SKM-1 (cell line): ENCODE measurements around the gene ZNF19.

Experiments
- DNase-seq: peaks from one replicate; lab custom pipeline; 2025; ENCODE audit not compliant: unreplicated experiment; lab: John Stamatoyannopoulos, UW

ZNF19 gene

DNA sequence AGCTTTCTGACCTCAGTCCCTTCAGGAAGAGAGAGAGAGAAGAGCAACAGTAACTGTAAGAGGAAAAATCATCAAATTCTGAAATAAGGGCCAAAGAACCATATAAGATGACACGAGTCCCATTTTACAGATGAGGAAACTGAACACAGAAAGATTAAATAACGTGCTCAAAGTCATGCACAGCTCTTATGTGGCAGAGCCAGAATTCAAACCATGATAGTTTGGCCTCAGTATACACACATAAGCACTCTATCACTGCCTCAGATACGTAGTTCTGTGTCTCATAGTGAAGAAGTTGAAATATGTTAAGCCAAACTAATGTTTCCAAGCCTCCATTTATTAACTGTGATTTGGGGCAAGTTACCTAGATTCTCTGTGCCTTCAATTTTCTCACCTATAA, 1.9 kb upstream of the ZNF19 start:
- no peak for DNase-seq

DNA sequence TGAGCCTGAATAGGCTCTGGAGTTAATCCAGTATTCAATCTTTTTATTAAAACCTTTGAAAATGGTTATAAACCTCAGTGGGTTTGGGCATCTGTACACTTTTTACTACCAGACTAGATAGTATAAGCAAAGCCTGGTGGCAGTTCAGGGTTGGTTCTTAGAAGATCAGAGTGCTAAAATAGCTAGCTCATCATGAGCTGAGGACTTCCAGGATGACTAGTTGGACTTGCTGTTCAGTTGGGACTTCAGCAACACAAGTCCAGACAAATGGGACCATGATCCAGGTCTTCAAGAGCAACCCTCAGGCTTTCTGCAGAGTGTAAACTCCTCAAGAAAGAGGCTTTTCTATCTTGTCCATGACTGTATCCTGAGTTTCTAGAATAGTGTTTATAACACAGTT, 1.2 kb upstream of the ZNF19 start:
- no peak for DNase-seq

DNA sequence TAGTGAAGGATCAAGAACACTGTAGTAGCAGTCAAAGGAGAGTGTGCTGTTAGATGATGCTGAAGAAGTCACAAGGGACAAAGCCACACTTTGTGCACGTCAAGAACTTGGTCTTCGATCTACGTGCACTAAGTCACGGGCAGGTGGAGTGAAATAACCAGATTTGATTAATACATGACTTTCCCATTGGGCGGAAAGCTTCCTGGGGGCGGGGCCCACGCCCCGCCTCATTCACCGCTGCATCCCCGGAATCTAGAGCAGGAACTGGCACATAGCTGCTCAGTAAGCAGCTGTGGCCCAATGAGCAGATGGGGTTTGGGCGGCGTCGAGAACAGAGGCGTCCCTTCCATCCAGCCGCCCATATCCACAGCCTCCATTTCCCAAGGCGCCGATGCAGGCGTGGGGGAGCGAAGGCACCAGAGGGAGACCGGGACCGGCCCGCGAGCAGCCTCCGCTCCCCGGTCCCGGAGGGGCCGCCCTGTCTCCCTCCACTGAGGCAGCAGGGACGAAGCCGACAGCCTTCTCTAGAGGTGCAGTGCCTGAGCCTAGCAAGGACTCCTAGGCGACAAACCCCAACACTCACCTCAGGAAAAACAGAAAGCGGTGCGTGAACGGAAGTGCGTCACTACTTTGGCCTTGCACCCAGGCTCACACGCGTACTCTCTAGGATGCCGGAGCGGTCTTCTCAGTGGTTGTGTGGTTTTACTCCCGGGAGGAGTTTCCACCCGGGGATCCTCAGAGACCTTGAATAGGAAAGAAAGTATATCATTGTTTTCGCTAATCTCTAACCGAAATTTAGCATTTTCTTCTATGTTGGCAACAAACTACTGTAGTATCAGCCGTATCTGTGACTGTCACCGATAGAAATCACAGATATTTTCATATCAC, 4.9 kb downstream of the ZNF19 start:
- DNase-seq: peak; percentile 66

DNA sequence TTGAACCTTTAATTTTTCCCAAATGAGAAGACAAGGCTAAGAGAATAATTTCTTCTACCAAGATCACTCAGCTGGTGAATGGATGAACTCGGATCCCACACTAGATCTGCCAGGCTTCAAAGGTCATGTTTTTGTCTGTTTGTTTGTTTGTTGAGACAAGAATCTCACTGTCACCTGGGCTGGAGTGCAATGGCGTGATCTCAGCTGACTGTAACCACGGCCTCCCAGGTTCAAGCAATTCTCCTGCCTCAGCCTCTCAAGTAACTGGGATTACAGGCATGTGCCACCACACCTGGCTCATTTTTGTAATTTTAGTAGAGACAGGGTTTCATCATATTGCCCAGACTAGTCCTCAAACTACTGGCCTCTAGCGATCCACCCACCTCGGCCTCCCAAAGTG, 6.6 kb downstream of the ZNF19 start:
- DNase-seq: no peak

GRCh38 chr16:71480956-71481355, 8.2 kb downstream of the ZNF19 start:
- DNase-seq: no peak

GRCh38 chr16:71479420-71479819, 9.7 kb downstream of the ZNF19 start:
- DNase-seq: no peak

DNA sequence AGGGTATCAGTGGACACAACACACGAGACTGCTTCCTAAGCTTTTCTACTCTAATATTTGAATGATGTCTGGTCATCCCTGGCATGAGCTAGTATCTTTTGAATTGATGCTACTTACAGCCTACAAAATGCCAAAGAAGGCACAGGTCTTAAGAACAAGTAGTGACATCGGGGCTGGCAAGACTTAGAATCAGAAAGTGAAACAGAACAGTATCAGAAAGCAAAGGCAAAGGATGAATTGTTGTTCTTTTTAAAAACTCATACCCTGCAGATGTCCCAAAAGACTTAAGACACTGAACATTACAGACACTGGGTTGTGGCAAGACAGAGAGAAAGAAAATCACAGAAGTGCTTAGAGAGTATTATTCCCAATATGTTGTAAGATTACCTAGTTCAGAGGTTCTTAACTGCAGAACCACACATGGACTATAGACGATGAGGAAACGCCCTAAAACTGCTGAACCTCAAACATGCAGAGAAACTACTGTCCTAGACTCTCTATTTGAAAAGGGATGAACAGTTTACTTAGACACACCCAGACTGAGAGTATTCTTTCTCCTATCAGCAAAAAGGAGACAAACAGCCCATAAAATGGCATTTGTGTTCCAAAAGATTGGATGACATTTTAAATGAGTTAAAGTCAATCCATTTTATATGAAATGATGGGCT, 12.5 kb downstream of the ZNF19 start:
- no peak for DNase-seq

- DNase-seq: no peak
Observed at GRCh38 chr16:71474864-71475263, 14.3 kb downstream of the ZNF19 start.

- DNase-seq: no peak
Observed at GRCh38 chr16:71473891-71474290, 15.2 kb downstream of the ZNF19 start.

- no peak for DNase-seq
Observed at GRCh38 chr16:71472931-71473330, 16.2 kb downstream of the ZNF19 start.

DNA sequence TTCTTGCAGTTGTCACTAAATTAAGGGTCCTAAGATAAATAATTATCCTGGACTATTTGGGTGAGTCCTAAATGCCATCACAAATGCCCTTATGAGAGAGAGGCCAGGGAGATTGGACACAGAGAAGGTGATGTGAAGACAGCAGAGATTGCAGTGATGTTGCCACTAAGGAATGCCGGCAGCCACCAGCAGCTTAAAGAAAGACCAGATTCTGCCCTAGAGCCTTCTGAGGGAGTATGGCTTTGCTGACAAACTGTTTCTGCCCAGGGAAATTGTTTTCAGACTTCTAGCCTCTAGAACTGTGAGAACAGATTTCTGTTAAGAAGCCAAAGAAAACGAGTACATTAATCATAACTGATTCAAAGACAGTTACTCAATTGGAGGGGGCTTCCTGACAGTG, 17.1 kb downstream of the ZNF19 start:
- no peak for DNase-seq

DNA sequence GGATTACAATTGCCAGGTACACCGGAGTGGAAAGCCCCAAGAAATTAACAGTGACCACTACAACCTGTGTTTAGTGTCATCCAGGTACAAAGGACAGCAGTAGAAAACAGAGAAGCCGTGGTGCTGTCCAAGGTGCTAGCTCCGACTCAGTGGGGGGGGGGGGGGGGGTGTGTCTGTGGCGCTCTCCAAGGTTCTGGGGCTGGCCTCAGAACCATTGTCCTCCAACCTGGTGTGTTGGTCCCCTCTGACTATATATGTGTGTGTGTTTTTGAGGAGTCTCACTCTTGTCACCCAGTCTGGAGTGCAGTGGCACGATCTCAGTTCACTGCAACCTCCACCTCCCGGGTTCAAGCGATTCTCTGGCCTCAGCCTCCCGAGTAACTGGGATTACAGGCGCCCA, 21.3 kb downstream of the ZNF19 start:
- no peak for DNase-seq

GRCh38 chr16:71464231-71464630, 24.9 kb downstream of the ZNF19 start:
- no peak for DNase-seq

GRCh38 chr16:71461686-71462648, 27.2 kb downstream of the ZNF19 start, which contains the start of gene ZNF23:
Gene ZNF23, minus strand, starts transcription at chr16:71462247. Its CDS starts 5,451 bp downstream, at chr16:71456796.
- peak; percentile 26 for DNase-seq

GRCh38 chr16:71460941-71461340, 28.2 kb downstream of the ZNF19 start:
- DNase-seq: no peak

DNA sequence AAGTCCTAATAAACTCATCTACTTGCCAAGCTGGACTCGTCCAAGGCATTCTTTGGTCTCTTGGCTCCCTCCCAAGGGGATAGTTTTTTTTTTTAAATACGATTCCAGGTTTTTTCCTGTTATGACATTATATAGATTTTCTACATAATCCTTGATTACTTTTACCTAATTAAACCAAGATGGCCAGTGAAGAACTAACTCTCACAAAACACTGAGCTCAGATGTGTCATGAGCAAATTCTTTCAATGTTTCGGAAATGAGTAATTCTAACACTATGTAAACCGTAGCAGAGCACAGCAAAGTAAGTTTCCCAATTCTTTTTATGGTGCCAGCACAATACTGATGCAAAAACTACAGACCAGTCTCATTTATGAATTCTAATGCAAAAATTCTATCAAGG, 28.9 kb downstream of the ZNF19 start:
- no peak for DNase-seq

DNA sequence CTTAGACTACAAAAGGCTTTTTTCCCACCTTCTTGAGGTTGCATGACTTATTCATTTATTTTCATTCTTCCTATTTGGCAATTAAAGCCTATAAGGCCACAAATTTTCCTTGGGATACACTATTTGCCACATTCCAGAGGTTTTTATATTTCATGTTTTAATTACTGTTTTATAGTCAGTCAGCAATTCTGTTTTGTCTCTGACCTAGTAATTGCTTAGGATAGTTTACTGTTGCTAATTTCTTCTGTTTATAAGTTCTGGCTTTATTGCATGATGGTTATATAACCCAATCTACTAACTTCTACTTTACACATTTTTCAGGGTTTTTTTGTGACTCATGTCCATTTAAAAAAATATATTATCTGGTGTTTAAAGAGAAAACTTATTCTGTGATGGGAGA, 29.6 kb downstream of the ZNF19 start:
- no peak for DNase-seq

- no peak for DNase-seq
Observed at GRCh38 chr16:71456801-71457200, 32.3 kb downstream of the ZNF19 start.

DNA sequence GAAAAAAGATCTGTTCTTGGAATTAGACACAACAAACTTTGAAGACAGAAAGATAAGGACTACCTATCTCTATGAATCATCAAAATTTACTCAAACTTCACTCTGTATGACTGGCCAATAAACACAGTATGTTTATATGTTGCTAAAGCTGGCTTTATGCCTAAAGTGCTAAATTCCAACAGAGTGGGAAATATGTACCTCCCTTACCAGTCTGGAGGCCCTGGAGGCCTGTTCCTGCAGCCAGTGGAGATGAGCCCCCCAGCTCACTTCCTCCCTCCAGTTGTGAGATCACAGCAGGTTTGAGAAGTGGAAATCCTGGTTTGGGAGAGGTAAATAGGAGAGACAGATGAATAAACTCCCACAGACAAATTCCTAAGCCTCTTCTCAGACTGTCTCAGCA, 36.1 kb downstream of the ZNF19 start:
- DNase-seq: no peak

- no peak for DNase-seq
Observed at GRCh38 chr16:71449020-71449419, 40.1 kb downstream of the ZNF19 start.

- no peak for DNase-seq
Observed at GRCh38 chr16:71448274-71448866, 40.8 kb downstream of the ZNF19 start.
